IMR-90 (cell line): ENCODE measurements around the gene SLC25A22.
A peak's percentile ranks its signal among the peaks of the same experiment; 100 is the strongest.

ENCODE experiments used
- BHLHE40 ChIP-seq: fragments of 150-350 bp; IDR thresholded peaks from 2 replicates; pipeline ENCODE4 v1.6.1; 2016; ENCODE audit warnings: mild to moderate bottlenecking, low read depth, low read length
- CHD1 ChIP-seq: IDR thresholded peaks from 2 replicates; pipeline ENCODE4 v1.6.1; 2012; ENCODE audit warnings: low read depth, low read length, improper control_type of control experiment
- CTCF ChIP-seq: conservative IDR thresholded peaks from 2 replicates; pipeline ENCODE4 v1.5.1; 2012; ENCODE audit warnings: mild to moderate bottlenecking, low read depth, low read length, improper control_type of control experiment
- ELK1 ChIP-seq: fragments of 150-350 bp; IDR thresholded peaks from 2 replicates; pipeline ENCODE4 v1.6.1; 2016; ENCODE audit warnings: low read depth, mild to moderate bottlenecking, low read length, moderate library complexity, borderline replicate concordance
- MXI1 ChIP-seq: IDR thresholded peaks from 2 replicates; pipeline ENCODE4 v1.6.1; 2012; ENCODE audit warnings: low read depth, mild to moderate bottlenecking, low read length, moderate library complexity, borderline replicate concordance
- POLR2A ChIP-seq: IDR thresholded peaks from 2 replicates; pipeline ENCODE4 v1.6.1; 2012; ENCODE audit warnings: mild to moderate bottlenecking, low read depth, low read length
- RAD21 ChIP-seq: IDR thresholded peaks from 2 replicates; pipeline ENCODE4 v1.6.1; 2012; ENCODE audit warnings: low read length, improper control_type of control experiment
- RFX5 ChIP-seq: IDR thresholded peaks from 2 replicates; pipeline ENCODE4 v1.8.0; 2012; ENCODE audit warnings: low read depth, mild to moderate bottlenecking, low read length, moderate library complexity

GRCh38 chr11:762421-763072 lies 35.5 kb downstream of the SLC25A22 start:
- peak; percentile 10; the same call in 1 of the 2 replicates for TF ChIP-seq BHLHE40
- peak; percentile 25; the same call in 1 of the 2 replicates for TF ChIP-seq CTCF
- TF ChIP-seq RFX5: no peak
- TF ChIP-seq CHD1: no peak
- TF ChIP-seq POLR2A: no peak
- TF ChIP-seq RAD21: no peak
- TF ChIP-seq ELK1: no peak
- peak; percentile 9; the same call in 1 of the 2 replicates for TF ChIP-seq MXI1
